Measurements from ENCODE around the gene ZSWIM9.
A peak's percentile ranks its signal among the peaks of the same experiment; 100 is the strongest.
"Not testable (repeated sequence)": the region's sequence is repeated elsewhere in the genome, so short reads cannot be mapped to it uniquely, and the experiment has no call there.

The ZSWIM9 gene

GRCh38 chr19:48216933-48217332, 46.5 kb downstream of the ZSWIM9 start:
- Mint-ChIP-seq H3K9me3 (no peaks in the 10 kb centered on the region), H3K4me1 (ENCODE audit: low read depth) (peaks cover 12% of the 10 kb centered on the region), H3K27me3 (no peaks in the 10 kb centered on the region), H3K36me3 (ENCODE audit: low read depth) (peaks cover 89% of the 10 kb centered on the region), H3K27ac (no peak overlapping the region), H3K4me3 (no peak overlapping the region)
- DNase-seq, result no peak

- DNase-seq, result no peak
- Mint-ChIP-seq H3K27ac (peak overlapping the region; percentile 64), H3K27me3 (no peaks in the 10 kb centered on the region), H3K36me3 (ENCODE audit: low read depth) (peaks cover 89% of the 10 kb centered on the region), H3K4me1 (ENCODE audit: low read depth) (peaks cover 9% of the 10 kb centered on the region), H3K9me3 (no peaks in the 10 kb centered on the region), H3K4me3 (no peak overlapping the region)
These were observed 48.5 kb downstream of the ZSWIM9 start for GRCh38 chr19:48218997-48219396.

DNA sequence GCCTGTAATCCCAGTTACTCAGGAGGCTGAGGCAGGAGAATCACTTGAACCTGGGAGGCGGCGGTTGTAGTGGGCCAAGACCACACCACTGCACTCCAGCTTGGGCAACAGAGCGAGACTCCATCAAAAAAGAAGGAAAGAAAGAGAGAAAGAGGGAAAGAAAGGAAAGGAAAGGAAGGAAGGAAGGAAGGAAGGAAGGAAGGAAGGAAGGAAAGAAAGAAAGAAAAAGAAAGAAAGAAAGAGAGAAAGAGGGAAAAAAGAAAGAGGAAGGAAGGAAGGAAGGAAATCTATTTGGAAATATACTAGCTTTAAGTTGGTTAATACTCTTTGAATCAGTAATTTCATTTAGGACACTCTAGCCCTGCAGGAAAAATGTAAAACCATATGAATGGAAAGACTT, 50.3 kb downstream of the ZSWIM9 start:
- not testable (repeated sequence) for DNase-seq; H3K4me1 Mint-ChIP-seq (ENCODE audit: low read depth); H3K27me3 Mint-ChIP-seq; H3K4me3 Mint-ChIP-seq; H3K27ac Mint-ChIP-seq; H3K9me3 Mint-ChIP-seq
- H3K36me3 Mint-ChIP-seq (ENCODE audit: low read depth), result peaks cover 91% of the 10 kb centered on the region

GRCh38 chr19:48221628-48222027, 51.1 kb downstream of the ZSWIM9 start:
- peaks cover 2% of the 10 kb centered on the region for H3K4me1 Mint-ChIP-seq (ENCODE audit: low read depth)
- H3K9me3 Mint-ChIP-seq, result no peaks in the 10 kb centered on the region
- DNase-seq, result no peak
- H3K27ac Mint-ChIP-seq, result no peak overlapping the region
- H3K4me3 Mint-ChIP-seq, result no peak overlapping the region
- H3K27me3 Mint-ChIP-seq, result no peaks in the 10 kb centered on the region
- peaks cover 89% of the 10 kb centered on the region for H3K36me3 Mint-ChIP-seq (ENCODE audit: low read depth)

DNA sequence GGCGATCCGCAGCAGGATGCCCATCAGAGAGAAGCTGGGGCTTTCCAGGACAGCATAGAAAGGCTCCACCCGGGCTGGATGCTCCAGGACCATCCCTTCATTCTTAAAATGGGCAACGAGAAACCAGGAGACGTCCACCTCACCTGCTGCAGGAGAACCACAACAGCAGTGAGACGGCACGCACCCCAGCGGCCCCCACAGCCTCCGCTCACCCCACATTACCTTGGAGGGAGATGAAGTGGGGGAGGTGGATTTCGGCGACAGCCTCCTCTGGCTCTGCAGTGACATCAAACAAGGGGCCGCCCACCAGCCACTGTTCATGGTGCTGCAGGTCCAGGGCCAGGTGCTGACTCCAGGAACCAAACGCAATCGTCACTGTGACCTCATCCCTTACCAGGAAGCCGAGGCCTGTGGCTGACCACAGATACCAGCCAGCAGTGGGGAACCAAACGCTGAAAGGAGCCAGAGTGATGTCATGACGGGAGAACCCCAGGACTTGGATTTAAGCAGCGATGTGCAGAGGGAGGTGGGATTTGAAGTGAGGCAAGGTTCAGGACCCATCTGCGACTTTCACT, 60.2 kb downstream of the ZSWIM9 start:
- peak overlapping the region; percentile 82 for H3K27ac Mint-ChIP-seq
- no peaks in the 10 kb centered on the region for H3K27me3 Mint-ChIP-seq
- no peaks in the 10 kb centered on the region for H3K9me3 Mint-ChIP-seq
- H3K4me3 Mint-ChIP-seq, result no peak overlapping the region
- H3K4me1 Mint-ChIP-seq (ENCODE audit: low read depth), result peaks cover 21% of the 10 kb centered on the region
- peaks cover 94% of the 10 kb centered on the region for H3K36me3 Mint-ChIP-seq (ENCODE audit: low read depth)
- no peak for DNase-seq

DNA sequence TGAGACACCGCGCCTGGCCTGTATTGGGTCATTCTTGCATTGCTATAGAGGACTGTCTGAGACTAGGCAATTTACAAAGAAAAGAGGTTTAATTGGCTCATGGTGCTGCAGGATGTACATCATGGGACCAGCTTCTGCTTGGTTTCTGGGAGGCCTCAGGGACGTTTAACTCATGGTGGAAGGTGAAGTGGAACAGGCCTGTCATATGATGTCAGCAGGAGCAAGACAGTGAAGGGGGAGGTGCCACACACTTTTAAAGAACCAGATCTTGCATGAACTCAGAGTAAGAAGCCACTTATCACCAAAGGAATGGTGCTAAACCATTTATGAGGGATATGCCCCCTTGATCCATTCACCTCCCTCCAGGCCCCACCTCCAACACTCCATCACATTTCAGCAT, 66.6 kb downstream of the ZSWIM9 start:
- Mint-ChIP-seq H3K27me3 (no peaks in the 10 kb centered on the region), H3K9me3 (no peaks in the 10 kb centered on the region), H3K36me3 (ENCODE audit: low read depth) (peaks cover 93% of the 10 kb centered on the region), H3K4me1 (ENCODE audit: low read depth) (peaks cover 39% of the 10 kb centered on the region), H3K4me3 (no peak overlapping the region), H3K27ac (peak overlapping the region; percentile 74)
- no peak for DNase-seq

GRCh38 chr19:48239120-48239519, 68.6 kb downstream of the ZSWIM9 start:
- H3K9me3 Mint-ChIP-seq, result no peaks in the 10 kb centered on the region
- peaks cover 83% of the 10 kb centered on the region for H3K36me3 Mint-ChIP-seq (ENCODE audit: low read depth)
- no peak overlapping the region for H3K4me3 Mint-ChIP-seq
- H3K27ac Mint-ChIP-seq, result peak overlapping the region; percentile 68
- H3K4me1 Mint-ChIP-seq (ENCODE audit: low read depth), result peaks cover 45% of the 10 kb centered on the region
- no peak for DNase-seq
- no peaks in the 10 kb centered on the region for H3K27me3 Mint-ChIP-seq

- Mint-ChIP-seq H3K9me3 (no peaks in the 10 kb centered on the region), H3K4me3 (no peak overlapping the region), H3K36me3 (ENCODE audit: low read depth) (peaks cover 82% of the 10 kb centered on the region), H3K27ac (peak overlapping the region; percentile 68), H3K27me3 (no peaks in the 10 kb centered on the region), H3K4me1 (ENCODE audit: low read depth) (peaks cover 51% of the 10 kb centered on the region)
- DNase-seq, result no peak
These were observed 69.2 kb downstream of the ZSWIM9 start for GRCh38 chr19:48239582-48240141.

DNA sequence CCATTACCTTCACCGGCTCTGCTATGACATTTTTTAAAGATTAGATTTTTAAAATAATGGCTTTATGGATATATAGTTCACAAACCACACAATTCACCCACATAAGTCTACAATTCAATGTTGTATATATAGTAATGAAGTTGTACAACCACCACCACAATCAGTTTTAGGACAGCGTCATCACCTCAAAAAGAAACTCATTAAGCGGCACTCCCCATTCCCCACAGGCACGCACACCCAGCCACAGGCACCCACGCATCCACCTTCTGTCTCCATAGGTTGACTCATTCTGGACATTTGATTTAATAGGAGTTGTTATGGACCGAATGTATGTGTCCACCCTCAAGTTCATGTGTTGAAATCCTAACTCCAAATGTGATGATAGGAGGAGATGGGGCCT, 71.3 kb downstream of the ZSWIM9 start:
- not testable (repeated sequence) for DNase-seq
- Mint-ChIP-seq H3K36me3 (ENCODE audit: low read depth) (peaks cover 80% of the 10 kb centered on the region), H3K4me1 (ENCODE audit: low read depth) (peaks cover 64% of the 10 kb centered on the region)

GRCh38 chr19:48244281-48244680, 73.8 kb downstream of the ZSWIM9 start:
- no peak for DNase-seq
- Mint-ChIP-seq H3K4me3 (peak overlapping the region; percentile 77), H3K9me3 (no peaks in the 10 kb centered on the region), H3K27ac (peak overlapping the region; percentile 91), H3K27me3 (no peaks in the 10 kb centered on the region), H3K4me1 (ENCODE audit: low read depth) (peaks cover 68% of the 10 kb centered on the region), H3K36me3 (ENCODE audit: low read depth) (peaks cover 76% of the 10 kb centered on the region)

More for the DNA sequence above, 71.3 kb downstream of the ZSWIM9 start:
- not testable (repeated sequence) for H3K9me3 Mint-ChIP-seq, H3K4me3 Mint-ChIP-seq, H3K27me3 Mint-ChIP-seq
- peak overlapping the region; percentile 60 for H3K27ac Mint-ChIP-seq

GRCh38 chr19:48246101-48246500, 75.6 kb downstream of the ZSWIM9 start:
- Mint-ChIP-seq H3K36me3 (ENCODE audit: low read depth) (peaks cover 63% of the 10 kb centered on the region), H3K4me1 (ENCODE audit: low read depth) (peaks cover 71% of the 10 kb centered on the region), H3K27ac (peak overlapping the region; percentile 53), H3K4me3 (no peak overlapping the region), H3K9me3 (no peaks in the 10 kb centered on the region), H3K27me3 (no peaks in the 10 kb centered on the region)
- DNase-seq, result no peak

DNA sequence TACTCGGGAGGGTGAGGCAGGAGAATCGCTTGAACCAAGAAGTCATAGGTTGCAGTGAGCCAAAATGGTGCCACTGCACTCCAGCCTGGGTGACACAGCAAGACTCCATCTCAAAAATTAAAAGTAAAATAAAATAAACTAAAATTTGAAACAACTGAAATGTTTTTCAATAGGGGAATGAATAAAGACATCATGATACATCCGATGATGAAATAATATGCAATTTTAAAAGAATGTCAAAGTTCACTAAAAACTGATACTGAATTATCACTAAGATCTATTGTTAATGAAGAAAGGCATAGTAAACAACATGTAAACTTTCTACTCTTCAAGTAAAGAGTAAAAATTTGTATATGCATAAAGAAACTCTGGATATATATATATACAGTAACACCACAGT, 76.7 kb downstream of the ZSWIM9 start:
- Mint-ChIP-seq H3K4me3 (peak overlapping the region; percentile 39), H3K36me3 (ENCODE audit: low read depth) (peaks cover 52% of the 10 kb centered on the region), H3K4me1 (ENCODE audit: low read depth) (peaks cover 71% of the 10 kb centered on the region), H3K27me3 (no peaks in the 10 kb centered on the region), H3K9me3 (no peaks in the 10 kb centered on the region), H3K27ac (peak overlapping the region; percentile 53)
- no peak for DNase-seq
